ENCODE results near the gene CCDC171. TPM values are rescaled to one million over a fixed set of nuclear protein-coding genes. Genes with fewer than 3 reads are reported as not detected.

The CCDC171 gene
- total RNA-seq, 1 donor from 2014 or later: 2.9 TPM

DNA sequence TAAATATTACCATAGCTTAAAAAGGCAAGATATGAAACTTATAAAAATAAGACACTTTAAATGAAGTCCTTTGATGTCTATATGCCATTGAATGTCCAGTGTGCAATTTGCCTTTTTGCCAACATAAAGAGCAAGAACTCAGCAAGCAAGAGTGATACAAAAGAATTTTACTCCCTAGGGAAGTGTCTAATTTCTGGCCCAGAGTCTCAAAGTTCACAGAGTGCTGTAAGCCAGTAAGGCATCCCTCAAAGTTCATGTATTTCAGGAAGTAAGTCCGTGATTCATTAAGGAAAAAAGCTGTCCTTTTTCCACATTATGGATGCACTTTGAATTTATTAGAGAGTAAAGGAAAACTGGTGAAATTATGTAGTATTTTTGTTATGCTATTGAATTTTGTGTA, 185.2 kb downstream of the CCDC171 start:
- Histone ChIP-seq H3K9me3 (no peaks in the 10 kb centered on the region), H3K27me3 (ENCODE audit: low read depth) (no peaks in the 10 kb centered on the region), H3K36me3 (no peaks in the 10 kb centered on the region), H3K4me1 (no peaks in the 10 kb centered on the region), H3K4me3 (no peak overlapping the region), H3K27ac (no peak overlapping the region)
- TF ChIP-seq, protein P1, sequence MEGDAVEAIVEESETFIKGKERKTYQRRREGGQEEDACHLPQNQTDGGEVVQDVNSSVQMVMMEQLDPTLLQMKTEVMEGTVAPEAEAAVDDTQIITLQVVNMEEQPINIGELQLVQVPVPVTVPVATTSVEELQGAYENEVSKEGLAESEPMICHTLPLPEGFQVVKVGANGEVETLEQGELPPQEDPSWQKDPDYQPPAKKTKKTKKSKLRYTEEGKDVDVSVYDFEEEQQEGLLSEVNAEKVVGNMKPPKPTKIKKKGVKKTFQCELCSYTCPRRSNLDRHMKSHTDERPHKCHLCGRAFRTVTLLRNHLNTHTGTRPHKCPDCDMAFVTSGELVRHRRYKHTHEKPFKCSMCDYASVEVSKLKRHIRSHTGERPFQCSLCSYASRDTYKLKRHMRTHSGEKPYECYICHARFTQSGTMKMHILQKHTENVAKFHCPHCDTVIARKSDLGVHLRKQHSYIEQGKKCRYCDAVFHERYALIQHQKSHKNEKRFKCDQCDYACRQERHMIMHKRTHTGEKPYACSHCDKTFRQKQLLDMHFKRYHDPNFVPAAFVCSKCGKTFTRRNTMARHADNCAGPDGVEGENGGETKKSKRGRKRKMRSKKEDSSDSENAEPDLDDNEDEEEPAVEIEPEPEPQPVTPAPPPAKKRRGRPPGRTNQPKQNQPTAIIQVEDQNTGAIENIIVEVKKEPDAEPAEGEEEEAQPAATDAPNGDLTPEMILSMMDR (IDR thresholded peaks at IDR 0.05): no peak
- ATAC-seq (no peak), DNase-seq (no peak)
- intact Hi-C loops (cut with DNase I): no loop called here

DNA sequence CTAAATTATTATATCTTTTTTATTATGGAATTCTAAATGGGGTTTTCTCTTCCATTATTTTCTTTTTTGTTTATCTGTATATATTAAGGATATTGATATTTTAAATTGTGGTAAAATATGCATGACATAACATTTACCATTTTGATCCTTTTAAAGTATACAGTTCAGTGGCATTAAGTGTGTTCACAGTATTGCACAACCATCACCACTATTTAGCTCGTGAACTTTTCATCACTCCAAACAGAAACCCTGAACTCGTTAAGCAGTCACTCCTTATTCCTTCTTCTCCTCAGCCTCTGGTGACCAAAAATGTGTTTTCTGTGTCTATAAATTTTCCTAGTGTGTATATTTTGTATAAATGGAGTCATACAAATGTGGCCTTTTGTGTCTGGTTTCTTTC, 188.2 kb downstream of the CCDC171 start:
- no peak for ATAC-seq
- no peaks in the 10 kb centered on the region for H3K9me3 ChIP-seq
- no peak overlapping the region for H3K27ac ChIP-seq
- no peaks in the 10 kb centered on the region for H3K4me1 ChIP-seq
- intact Hi-C loops (cut with DNase I): no loop called here
- no peaks in the 10 kb centered on the region for H3K36me3 ChIP-seq
- TF ChIP-seq, protein P1 (IDR thresholded peaks at IDR 0.05): no peak
- no peak overlapping the region for H3K4me3 ChIP-seq
- no peaks in the 10 kb centered on the region for H3K27me3 ChIP-seq (ENCODE audit: low read depth)
- no peak for DNase-seq

DNA sequence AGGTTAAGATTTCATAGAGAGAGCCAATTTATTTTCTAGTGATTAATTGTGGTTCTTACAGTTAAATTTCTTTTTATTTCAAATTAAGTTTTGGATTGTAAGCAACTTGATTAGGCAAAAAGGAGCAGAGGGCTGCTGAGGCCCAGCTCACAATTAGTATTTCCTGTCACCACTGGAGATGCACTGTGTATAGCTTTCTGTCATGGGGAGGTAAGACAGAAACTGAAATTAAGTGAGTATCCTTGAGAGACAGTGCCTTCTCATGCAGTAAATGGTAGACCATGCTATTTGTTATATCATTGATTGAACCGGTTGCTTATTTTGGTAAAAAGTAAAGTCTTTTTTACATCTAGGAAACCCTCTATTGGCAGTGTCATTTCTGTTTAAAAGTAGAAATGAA, 190.7 kb downstream of the CCDC171 start:
- Histone ChIP-seq H3K9me3 (no peaks in the 10 kb centered on the region), H3K36me3 (no peaks in the 10 kb centered on the region), H3K4me1 (no peaks in the 10 kb centered on the region), H3K27ac (no peak overlapping the region), H3K4me3 (no peak overlapping the region), H3K27me3 (ENCODE audit: low read depth) (no peaks in the 10 kb centered on the region)
- intact Hi-C loops (cut with DNase I): no loop called here
- no peak for ATAC-seq
- TF ChIP-seq, protein P1 (IDR thresholded peaks at IDR 0.05): no peak
- DNase-seq: no peak

DNA sequence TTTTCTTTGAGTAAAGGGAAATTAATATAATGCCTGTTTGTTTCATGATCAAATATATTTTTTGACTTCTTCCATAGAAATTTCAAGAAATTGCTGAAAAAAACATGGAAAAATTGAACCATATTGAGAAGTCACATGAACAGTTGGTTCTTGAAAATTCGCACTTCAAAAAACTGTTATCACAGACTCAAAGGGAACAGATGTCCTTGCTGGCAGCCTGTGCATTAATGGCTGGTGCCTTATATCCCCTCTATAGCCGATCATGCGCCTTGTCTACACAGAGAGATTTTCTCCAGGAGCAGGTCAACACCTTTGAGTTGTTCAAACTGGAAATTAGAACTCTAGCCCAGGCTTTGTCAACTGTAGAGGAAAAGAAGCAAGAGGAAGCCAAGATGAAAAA, 191.4 kb downstream of the CCDC171 start:
- intact Hi-C loops (cut with DNase I): no loop called here
- no peak overlapping the region for H3K27ac ChIP-seq
- TF ChIP-seq, protein P1 (IDR thresholded peaks at IDR 0.05): no peak
- ATAC-seq (no peak), DNase-seq (no peak)
- no peaks in the 10 kb centered on the region for H3K9me3 ChIP-seq
- no peaks in the 10 kb centered on the region for H3K27me3 ChIP-seq (ENCODE audit: low read depth)
- no peaks in the 10 kb centered on the region for H3K4me1 ChIP-seq
- H3K4me3 ChIP-seq: no peak overlapping the region
- no peaks in the 10 kb centered on the region for H3K36me3 ChIP-seq

- no peaks in the 10 kb centered on the region for H3K9me3 ChIP-seq
- DNase-seq (no peak), ATAC-seq (no peak)
- H3K36me3 ChIP-seq: no peaks in the 10 kb centered on the region
- no peaks in the 10 kb centered on the region for H3K4me1 ChIP-seq
- no peaks in the 10 kb centered on the region for H3K27me3 ChIP-seq (ENCODE audit: low read depth)
- no peak overlapping the region for H3K27ac ChIP-seq
- H3K4me3 ChIP-seq: no peak overlapping the region
- intact Hi-C loops (cut with DNase I): no loop called here
- TF ChIP-seq, protein P1 (IDR thresholded peaks at IDR 0.05): no peak
These were observed 194.1 kb downstream of the CCDC171 start for GRCh38 chr9:15746905-15747304.

GRCh38 chr9:15755660-15756059, 202.8 kb downstream of the CCDC171 start:
- Histone ChIP-seq H3K27me3 (ENCODE audit: low read depth) (no peaks in the 10 kb centered on the region), H3K4me3 (no peak overlapping the region), H3K27ac (no peak overlapping the region), H3K36me3 (no peaks in the 10 kb centered on the region), H3K4me1 (no peaks in the 10 kb centered on the region), H3K9me3 (no peaks in the 10 kb centered on the region)
- no peak for ATAC-seq
- no peak for DNase-seq
- TF ChIP-seq, protein P1 (IDR thresholded peaks at IDR 0.05): no peak
- intact Hi-C loops (cut with DNase I): no loop called here
